Measurements from ENCODE around the gene RAVER1. TPM values are rescaled to one million over a fixed set of nuclear protein-coding genes. Genes with fewer than 3 reads are reported as not detected.

RAVER1 gene
- total and polyA plus RNA-seq, 2 donors (not counting 1 experiment from before 2014, with no cell fraction given): 21.0 to 62.7 TPM

DNA sequence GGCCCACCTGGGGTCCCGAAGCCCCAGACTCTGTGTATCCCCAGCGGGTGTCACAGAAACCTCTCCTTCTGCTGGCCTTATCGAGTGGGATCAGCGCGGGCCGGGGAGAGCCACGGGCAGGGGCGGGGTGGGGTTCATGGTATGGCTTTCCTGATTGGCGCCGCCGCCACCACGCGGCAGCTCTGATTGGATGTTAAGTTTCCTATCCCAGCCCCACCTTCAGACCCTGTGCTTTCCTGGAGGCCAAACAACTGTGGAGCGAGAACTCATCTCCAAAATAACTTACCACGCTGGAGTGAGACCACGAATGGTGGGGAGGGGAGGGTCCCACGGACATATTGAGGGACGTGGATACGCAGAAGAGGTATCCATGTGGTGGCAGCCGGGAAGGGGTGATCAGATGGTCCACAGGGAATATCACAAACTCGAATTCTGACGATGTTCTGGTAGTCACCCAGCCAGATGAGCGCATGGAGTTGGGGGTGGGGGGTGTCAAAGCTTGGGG lies 44.6 kb downstream of the RAVER1 start:
- Mint-ChIP-seq H3K9me3 (ENCODE audit: insufficient read depth) (no peaks in the 10 kb centered on the region), H3K27ac (no peak overlapping the region), H3K4me1 (peaks cover 71% of the 10 kb centered on the region), H3K27me3 (peaks cover 34% of the 10 kb centered on the region), H3K4me3 (peak overlapping the region; percentile 87)
- H3K27me3 ChIP-seq (replicated peaks in 1 of 4; ENCODE audit: control extremely low read depth in 1 of 4, control insufficient read depth in 3 of 4, insufficient read depth in 4 of 4, low read length in 3 of 4): peaks cover 0 to 69% (median 49%) of the 10 kb centered on the region in 4 experiments
- H2AFZ ChIP-seq (ENCODE audit: insufficient read depth, low read depth, low read length, poor library complexity, severe bottlenecking): peak overlapping the region; percentile 61
- no peaks in the 10 kb centered on the region for H3K79me2 ChIP-seq (ENCODE audit: control insufficient read depth, insufficient read depth, low read length)
- ChIA-PET POLR2A (interaction anchor here (0.5 to 5.4 kb wide), 4 partner anchors 18 to 58 kb away, joined by 3 to 27 read pairs (median 3); partner anchors contain the start of gene ICAM1), CTCF (interaction anchor here (0.6 to 8.5 kb wide), 8 partner anchors 9 to 129 kb away, joined by 3 to 116 read pairs (median 4); partner anchors contain the start of genes ICAM1 and RAVER1)
- peak overlapping the region in 4 of 5 experiments; percentile 22 to 63 (median 46) for H3K4me3 ChIP-seq (ENCODE audit: control extremely low read depth in 1 of 5, extremely low read depth in 1 of 5, insufficient read depth in 1 of 5, low read depth in 2 of 5, low read length in 4 of 5)
- TF ChIP-seq EZH2 (IDR thresholded peaks at IDR 0.05; ENCODE audit: borderline replicate concordance, insufficient read depth, low read depth, low read length, poor library complexity, severe bottlenecking): no peak
- TF ChIP-seq, protein P1, sequence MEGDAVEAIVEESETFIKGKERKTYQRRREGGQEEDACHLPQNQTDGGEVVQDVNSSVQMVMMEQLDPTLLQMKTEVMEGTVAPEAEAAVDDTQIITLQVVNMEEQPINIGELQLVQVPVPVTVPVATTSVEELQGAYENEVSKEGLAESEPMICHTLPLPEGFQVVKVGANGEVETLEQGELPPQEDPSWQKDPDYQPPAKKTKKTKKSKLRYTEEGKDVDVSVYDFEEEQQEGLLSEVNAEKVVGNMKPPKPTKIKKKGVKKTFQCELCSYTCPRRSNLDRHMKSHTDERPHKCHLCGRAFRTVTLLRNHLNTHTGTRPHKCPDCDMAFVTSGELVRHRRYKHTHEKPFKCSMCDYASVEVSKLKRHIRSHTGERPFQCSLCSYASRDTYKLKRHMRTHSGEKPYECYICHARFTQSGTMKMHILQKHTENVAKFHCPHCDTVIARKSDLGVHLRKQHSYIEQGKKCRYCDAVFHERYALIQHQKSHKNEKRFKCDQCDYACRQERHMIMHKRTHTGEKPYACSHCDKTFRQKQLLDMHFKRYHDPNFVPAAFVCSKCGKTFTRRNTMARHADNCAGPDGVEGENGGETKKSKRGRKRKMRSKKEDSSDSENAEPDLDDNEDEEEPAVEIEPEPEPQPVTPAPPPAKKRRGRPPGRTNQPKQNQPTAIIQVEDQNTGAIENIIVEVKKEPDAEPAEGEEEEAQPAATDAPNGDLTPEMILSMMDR (IDR thresholded peaks at IDR 0.05): no peak
- H3K9ac ChIP-seq (ENCODE audit: low read length): peak overlapping the region; percentile 64
- intact Hi-C loops (cut with micrococcal nuclease): no loop called here
- no peak for DNase-seq
- peaks cover 78% of the 10 kb centered on the region in 2 donors for H3K4me1 ChIP-seq (ENCODE audit: control insufficient read depth in 2 of 2, insufficient read depth in 2 of 2, low read length in 2 of 2)
- peaks cover 29% of the 10 kb centered on the region for H4K20me1 ChIP-seq (ENCODE audit: control insufficient read depth, insufficient read depth, low read length, poor library complexity, severe bottlenecking)
- H3K4me2 ChIP-seq (replicated peaks; ENCODE audit: low read depth, low read length, poor library complexity, severe bottlenecking): peak overlapping the region; percentile 96
- peaks cover 2 to 25% of the 10 kb centered on the region in 2 experiments for H3K36me3 ChIP-seq (replicated peaks in 1 of 2; ENCODE audit: control extremely low read depth in 1 of 2, control insufficient read depth in 1 of 2, extremely low read depth in 1 of 2, insufficient read depth in 2 of 2, low read length in 1 of 2)
- no peak overlapping the region for H3K27ac ChIP-seq (ENCODE audit: low read length in 2 of 2)
- ATAC-seq (ENCODE audit: low read depth): no peak
- peaks cover 0 to 53% (median 0%) of the 10 kb centered on the region in 3 donors for H3K9me3 ChIP-seq (ENCODE audit: control extremely low read depth in 1 of 3, control insufficient read depth in 2 of 3, insufficient read depth in 1 of 3, low read length in 2 of 3)
- WGBS (ENCODE audit: insufficient coverage): under 1% methylated on average over 15 of the region's 23 CpGs
